Ishikawa (cell line): ENCODE measurements around the gene PELO.

Experiments used
- CEBPB ChIP-seq: IDR thresholded peaks from 2 replicates; pipeline ENCODE4 v1.6.1; 2012
- CREB1 ChIP-seq: IDR thresholded peaks from 2 replicates; pipeline ENCODE4 v1.6.1; 2012; ENCODE audit warnings: low read depth
- EGR1 ChIP-seq: IDR thresholded peaks from 2 replicates; pipeline ENCODE4 v1.6.1; 2012
- EP300 ChIP-seq: IDR thresholded peaks from 2 replicates; pipeline ENCODE4 v1.6.1; 2012; ENCODE audit warnings: borderline replicate concordance
- FOXM1 ChIP-seq: IDR thresholded peaks from 2 replicates; pipeline ENCODE4 v1.6.1; 2012; ENCODE audit warnings: low read depth, borderline replicate concordance
- MAX ChIP-seq: IDR thresholded peaks from 2 replicates; pipeline ENCODE4 v1.6.1; 2012
- NFIC ChIP-seq: IDR thresholded peaks from 2 replicates; pipeline ENCODE4 v1.6.1; 2012
- RAD21 ChIP-seq: IDR thresholded peaks from 2 replicates; pipeline ENCODE4 v1.6.1; 2012; ENCODE audit warnings: low read depth
- REST ChIP-seq: IDR thresholded peaks from 2 replicates; pipeline ENCODE4 v1.6.1; 2012; ENCODE audit warnings: low read depth, mild to moderate bottlenecking
- TAF1 ChIP-seq: IDR thresholded peaks from 2 replicates; pipeline ENCODE4 v1.6.1; 2012; ENCODE audit warnings: low read depth, mild to moderate bottlenecking
- TCF12 ChIP-seq: IDR thresholded peaks from 2 replicates; pipeline ENCODE4 v1.6.1; 2012; ENCODE audit warnings: low read depth
- TEAD4 ChIP-seq: IDR thresholded peaks from 2 replicates; pipeline ENCODE4 v1.6.1; 2012
- USF1 ChIP-seq: IDR thresholded peaks from 2 replicates; pipeline ENCODE4 v1.6.1; 2012
- YY1 ChIP-seq: IDR thresholded peaks from 2 replicates; pipeline ENCODE4 v1.6.1; 2012; ENCODE audit warnings: low read depth
- ZBTB7A ChIP-seq: IDR thresholded peaks from 2 replicates; pipeline ENCODE4 v1.6.1; 2012; ENCODE audit warnings: low read depth

The PELO gene

GRCh38 chr5:52749666-52750065, 38.0 kb upstream of the PELO start:
- TF ChIP-seq ZBTB7A (no peak), TCF12 (no peak)

GRCh38 chr5:52751137-52751536, 36.6 kb upstream of the PELO start:
- no peak for TF ChIP-seq EGR1
- TF ChIP-seq TAF1 = no peak
- TF ChIP-seq CREB1 = no peak
- no peak for TF ChIP-seq REST
- TF ChIP-seq YY1 = no peak
- TF ChIP-seq RAD21 = no peak
- TF ChIP-seq FOXM1 = no peak
- no peak for TF ChIP-seq TCF12
- TF ChIP-seq NFIC = no peak
- TF ChIP-seq USF1 = no peak
- TF ChIP-seq EP300 = no peak
- no peak for TF ChIP-seq ZBTB7A
- TF ChIP-seq MAX = no peak
- TF ChIP-seq CEBPB = no peak

GRCh38 chr5:52754051-52754450, 33.7 kb upstream of the PELO start:
- TF ChIP-seq RAD21 (no peak), REST (no peak), NFIC (no peak), FOXM1 (no peak)

GRCh38 chr5:52757527-52757926, 30.2 kb upstream of the PELO start:
- no peak for TF ChIP-seq TCF12
- TF ChIP-seq NFIC = no peak
- TF ChIP-seq EGR1 = no peak

- no peak for TF ChIP-seq ZBTB7A
- TF ChIP-seq TCF12 = no peak
- no peak for TF ChIP-seq EP300
- no peak for TF ChIP-seq TAF1
- no peak for TF ChIP-seq RAD21
- TF ChIP-seq YY1 = no peak
- TF ChIP-seq CREB1 = no peak
- TF ChIP-seq EGR1 = no peak
- TF ChIP-seq CEBPB = no peak
- no peak for TF ChIP-seq USF1
- TF ChIP-seq NFIC = no peak
- TF ChIP-seq REST = no peak
- TF ChIP-seq TEAD4 = no peak
- TF ChIP-seq FOXM1 = no peak
- TF ChIP-seq MAX = no peak
These were observed 29.7 kb upstream of the PELO start for GRCh38 chr5:52758014-52758413.

GRCh38 chr5:52759331-52759730, 28.4 kb upstream of the PELO start:
- TF ChIP-seq CEBPB (no peak), MAX (no peak), TAF1 (no peak), YY1 (no peak), USF1 (no peak), CREB1 (no peak)
